ENCODE measurements around the gene DAB1.

- TF ChIP-seq, protein P1, sequence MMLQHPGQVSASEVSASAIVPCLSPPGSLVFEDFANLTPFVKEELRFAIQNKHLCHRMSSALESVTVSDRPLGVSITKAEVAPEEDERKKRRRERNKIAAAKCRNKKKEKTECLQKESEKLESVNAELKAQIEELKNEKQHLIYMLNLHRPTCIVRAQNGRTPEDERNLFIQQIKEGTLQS (IDR thresholded peaks at IDR 0.05) = no peak
- TF ChIP-seq, protein P2, sequence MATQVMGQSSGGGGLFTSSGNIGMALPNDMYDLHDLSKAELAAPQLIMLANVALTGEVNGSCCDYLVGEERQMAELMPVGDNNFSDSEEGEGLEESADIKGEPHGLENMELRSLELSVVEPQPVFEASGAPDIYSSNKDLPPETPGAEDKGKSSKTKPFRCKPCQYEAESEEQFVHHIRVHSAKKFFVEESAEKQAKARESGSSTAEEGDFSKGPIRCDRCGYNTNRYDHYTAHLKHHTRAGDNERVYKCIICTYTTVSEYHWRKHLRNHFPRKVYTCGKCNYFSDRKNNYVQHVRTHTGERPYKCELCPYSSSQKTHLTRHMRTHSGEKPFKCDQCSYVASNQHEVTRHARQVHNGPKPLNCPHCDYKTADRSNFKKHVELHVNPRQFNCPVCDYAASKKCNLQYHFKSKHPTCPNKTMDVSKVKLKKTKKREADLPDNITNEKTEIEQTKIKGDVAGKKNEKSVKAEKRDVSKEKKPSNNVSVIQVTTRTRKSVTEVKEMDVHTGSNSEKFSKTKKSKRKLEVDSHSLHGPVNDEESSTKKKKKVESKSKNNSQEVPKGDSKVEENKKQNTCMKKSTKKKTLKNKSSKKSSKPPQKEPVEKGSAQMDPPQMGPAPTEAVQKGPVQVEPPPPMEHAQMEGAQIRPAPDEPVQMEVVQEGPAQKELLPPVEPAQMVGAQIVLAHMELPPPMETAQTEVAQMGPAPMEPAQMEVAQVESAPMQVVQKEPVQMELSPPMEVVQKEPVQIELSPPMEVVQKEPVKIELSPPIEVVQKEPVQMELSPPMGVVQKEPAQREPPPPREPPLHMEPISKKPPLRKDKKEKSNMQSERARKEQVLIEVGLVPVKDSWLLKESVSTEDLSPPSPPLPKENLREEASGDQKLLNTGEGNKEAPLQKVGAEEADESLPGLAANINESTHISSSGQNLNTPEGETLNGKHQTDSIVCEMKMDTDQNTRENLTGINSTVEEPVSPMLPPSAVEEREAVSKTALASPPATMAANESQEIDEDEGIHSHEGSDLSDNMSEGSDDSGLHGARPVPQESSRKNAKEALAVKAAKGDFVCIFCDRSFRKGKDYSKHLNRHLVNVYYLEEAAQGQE (IDR thresholded peaks at IDR 0.05; ENCODE audit: low read depth) = no peak
- TF ChIP-seq, protein P3, sequence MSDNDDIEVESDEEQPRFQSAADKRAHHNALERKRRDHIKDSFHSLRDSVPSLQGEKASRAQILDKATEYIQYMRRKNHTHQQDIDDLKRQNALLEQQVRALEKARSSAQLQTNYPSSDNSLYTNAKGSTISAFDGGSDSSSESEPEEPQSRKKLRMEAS (IDR thresholded peaks at IDR 0.05) = no peak
These were observed 48.1 kb upstream of the DAB1 start for GRCh38 chr1:57471995-57472394.

Data from HCT116 (cell line).